Activated T-cell treated with anti-CD3 and anti-CD28 coated beads, Interleukin-2, amount 50 U/mL, for 72 hours (primary cell): ENCODE results near the gene UMODL1. TPM values are rescaled to one million over a fixed set of nuclear protein-coding genes. Genes with fewer than 3 reads are reported as not detected.

Source experiments
- ATAC-seq, 2 donors: fragments of 150-1000 bp; cut with Tn5 transposase; replicated peaks in 1 of 2; 2 replicates each; pipeline ENCODE4 v1.10.0; 2021; ENCODE audit warnings: moderate library complexity in 2 of 2, mild to moderate bottlenecking in 1 of 2
- DNase-seq, 2 donors: peaks; one replicate each; pipeline ENCODE4 v3.0.0; 2021 to 2022; ENCODE audit warnings: mixed read lengths in 1 of 2
- H3K27ac Mint-ChIP-seq: one replicate; pipeline ENCODE4 v1.8.0; 2022; ENCODE audit warnings: mild to moderate bottlenecking, moderate library complexity, mixed read lengths
- H3K27me3 Mint-ChIP-seq: one replicate; pipeline ENCODE4 v1.8.0; 2022; ENCODE audit warnings: low read depth, mixed read lengths
- H3K36me3 Mint-ChIP-seq, 2 donors: one replicate each; pipeline ENCODE4 v1.8.0; 2022; ENCODE audit warnings: mixed read lengths in 2 of 2, mild to moderate bottlenecking in 1 of 2; ENCODE audit not compliant: insufficient read depth in 2 of 2
- H3K4me1 Mint-ChIP-seq: one replicate; pipeline ENCODE4 v1.8.0; 2022; ENCODE audit warnings: low read depth, mixed read lengths
- H3K4me3 Mint-ChIP-seq, 2 donors: one replicate each; pipeline ENCODE4 v1.8.0; 2022; ENCODE audit warnings: mild to moderate bottlenecking in 2 of 2, mixed read lengths in 2 of 2, moderate library complexity in 2 of 2
- H3K9me3 Mint-ChIP-seq, 2 donors: one replicate each; pipeline ENCODE4 v1.8.0; 2022; ENCODE audit warnings: mixed read lengths in 2 of 2
- total RNA-seq, 2 donors: library from RNA; stranded (reverse); gene quantifications; one replicate each; pipeline ENCODE4 v1.2.3, GENCODE V29; 2022

The UMODL1 gene
- total RNA-seq, 2 donors from 2014 or later, result 0.39 to 0.89 TPM

GRCh38 chr21:42151148-42151947, 80.2 kb downstream of the UMODL1 start:
- Mint-ChIP-seq H3K9me3 (no peaks in the 10 kb centered on the region), H3K27ac (no peak overlapping the region), H3K36me3 (no peaks in the 10 kb centered on the region), H3K4me3 (no peak overlapping the region), H3K27me3 (no peaks in the 10 kb centered on the region), H3K4me1 (no peaks in the 10 kb centered on the region)
- ATAC-seq, result no peak
- DNase-seq, result no peak

- Mint-ChIP-seq H3K27ac (no peak overlapping the region), H3K4me3 (no peak overlapping the region), H3K4me1 (no peaks in the 10 kb centered on the region), H3K36me3 (no peaks in the 10 kb centered on the region), H3K27me3 (no peaks in the 10 kb centered on the region), H3K9me3 (no peaks in the 10 kb centered on the region)
- ATAC-seq (no peak), DNase-seq (no peak)
Measured at GRCh38 chr21:42151948-42152220, 80.8 kb downstream of the UMODL1 start.

GRCh38 chr21:42153046-42153686, 82.0 kb downstream of the UMODL1 start:
- Mint-ChIP-seq H3K4me3 (no peak overlapping the region), H3K27ac (no peak overlapping the region), H3K27me3 (no peaks in the 10 kb centered on the region), H3K9me3 (no peaks in the 10 kb centered on the region), H3K4me1 (no peaks in the 10 kb centered on the region), H3K36me3 (no peaks in the 10 kb centered on the region)
- no peak for ATAC-seq
- no peak for DNase-seq

GRCh38 chr21:42153746-42154145, 82.6 kb downstream of the UMODL1 start:
- Mint-ChIP-seq H3K4me3 (no peak overlapping the region), H3K4me1 (no peaks in the 10 kb centered on the region)

GRCh38 chr21:42154237-42155044, 83.3 kb downstream of the UMODL1 start:
- no peaks in the 10 kb centered on the region for H3K4me1 Mint-ChIP-seq
- H3K4me3 Mint-ChIP-seq, result no peak overlapping the region
- H3K9me3 Mint-ChIP-seq, result no peaks in the 10 kb centered on the region
- no peaks in the 10 kb centered on the region for H3K36me3 Mint-ChIP-seq
- no peak overlapping the region for H3K27ac Mint-ChIP-seq
- no peak for ATAC-seq
- no peaks in the 10 kb centered on the region for H3K27me3 Mint-ChIP-seq
- no peak for DNase-seq

More at GRCh38 chr21:42153746-42154145, 82.6 kb downstream of the UMODL1 start:
- no peak for DNase-seq
- Mint-ChIP-seq H3K27me3 (no peaks in the 10 kb centered on the region), H3K9me3 (no peaks in the 10 kb centered on the region), H3K27ac (no peak overlapping the region), H3K36me3 (no peaks in the 10 kb centered on the region)
- ATAC-seq, result no peak

GRCh38 chr21:42155045-42155855, 84.1 kb downstream of the UMODL1 start:
- H3K36me3 Mint-ChIP-seq, result no peaks in the 10 kb centered on the region
- no peaks in the 10 kb centered on the region for H3K27me3 Mint-ChIP-seq
- no peak overlapping the region for H3K4me3 Mint-ChIP-seq
- H3K4me1 Mint-ChIP-seq, result no peaks in the 10 kb centered on the region
- H3K27ac Mint-ChIP-seq, result no peak overlapping the region
- H3K9me3 Mint-ChIP-seq, result no peaks in the 10 kb centered on the region
- ATAC-seq, result no peak
- DNase-seq, result no peak

GRCh38 chr21:42156690-42157605, 85.8 kb downstream of the UMODL1 start:
- H3K27me3 Mint-ChIP-seq, result no peaks in the 10 kb centered on the region
- peaks cover 14% of the 10 kb centered on the region for H3K4me1 Mint-ChIP-seq
- H3K4me3 Mint-ChIP-seq, result no peak overlapping the region
- H3K36me3 Mint-ChIP-seq, result no peaks in the 10 kb centered on the region
- ATAC-seq, result no peak
- DNase-seq, result no peak
- no peaks in the 10 kb centered on the region for H3K9me3 Mint-ChIP-seq
- no peak overlapping the region for H3K27ac Mint-ChIP-seq

- Mint-ChIP-seq H3K4me3 (no peak overlapping the region), H3K4me1 (peaks cover 22% of the 10 kb centered on the region), H3K27ac (no peak overlapping the region), H3K36me3 (no peaks in the 10 kb centered on the region), H3K27me3 (no peaks in the 10 kb centered on the region), H3K9me3 (no peaks in the 10 kb centered on the region)
- ATAC-seq (no peak), DNase-seq (no peak)
Measured at GRCh38 chr21:42157606-42158310, 86.6 kb downstream of the UMODL1 start.

GRCh38 chr21:42158846-42159245, 87.7 kb downstream of the UMODL1 start:
- Mint-ChIP-seq H3K9me3 (no peaks in the 10 kb centered on the region), H3K4me1 (peaks cover 29% of the 10 kb centered on the region), H3K27ac (no peak overlapping the region), H3K4me3 (no peak overlapping the region), H3K36me3 (no peaks in the 10 kb centered on the region), H3K27me3 (no peaks in the 10 kb centered on the region)
- no peak for DNase-seq
- no peak for ATAC-seq

- no peaks in the 10 kb centered on the region for H3K27me3 Mint-ChIP-seq
- ATAC-seq (no peak), DNase-seq (no peak)
- H3K27ac Mint-ChIP-seq, result no peak overlapping the region
- peaks cover 37% of the 10 kb centered on the region for H3K4me1 Mint-ChIP-seq
- no peak overlapping the region for H3K4me3 Mint-ChIP-seq
- H3K36me3 Mint-ChIP-seq, result no peaks in the 10 kb centered on the region
- no peaks in the 10 kb centered on the region for H3K9me3 Mint-ChIP-seq
Measured at GRCh38 chr21:42159560-42160110, 88.5 kb downstream of the UMODL1 start.

- H3K36me3 Mint-ChIP-seq, result no peaks in the 10 kb centered on the region
- peak overlapping the region in 1 of 2 donors; percentile 33 for H3K4me3 Mint-ChIP-seq
- H3K27ac Mint-ChIP-seq, result no peak overlapping the region
- DNase-seq (no peak), ATAC-seq (no peak)
- H3K9me3 Mint-ChIP-seq, result no peaks in the 10 kb centered on the region
- H3K27me3 Mint-ChIP-seq, result no peaks in the 10 kb centered on the region
- H3K4me1 Mint-ChIP-seq, result peaks cover 37% of the 10 kb centered on the region
Measured at GRCh38 chr21:42160111-42160721, 89.1 kb downstream of the UMODL1 start.
